Suppressor macrophage (primary cell): Measurements from ENCODE around the gene C2orf66.
A peak's percentile ranks its signal among the peaks of the same experiment; 100 is the strongest.

Experiments
- DNase-seq, 4 experiments: peaks; one replicate each; pipeline ENCODE4 v3.0.0-alpha.2; 2020 to 2022
- total RNA-seq, 17 experiments: gene quantifications; one replicate each; lab custom pipeline; 2026; ENCODE audit warnings: mixed read lengths in 6 of 17, inconsistent platforms in 3 of 17; lab: John Stamatoyannopoulos, UW

Gene C2orf66
- total RNA-seq, result 0 to 0.59 (median 0.05) reads per million in 17 experiments

GRCh38 chr2:196809260-196809659 lies at the start of gene C2orf66:
Gene C2orf66, minus strand, starts transcription at chr2:196809355. Its CDS starts 19 bp downstream, at chr2:196809336.
- DNase-seq, result no peak

- no peak for DNase-seq
These were observed 45.5 kb upstream of the C2orf66 start for GRCh38 chr2:196854629-196855028.

- DNase-seq, result no peak
These were observed 44.3 kb upstream of the C2orf66 start for GRCh38 chr2:196853301-196854087.

- no peak for DNase-seq
These were observed 41.9 kb upstream of the C2orf66 start for GRCh38 chr2:196851088-196851487.

- DNase-seq, result peak in 3 of 4 experiments; percentile 4 to 17 (median 7)
These were observed 40.7 kb upstream of the C2orf66 start for GRCh38 chr2:196849895-196850294.

- no peak for DNase-seq
These were observed 37.1 kb upstream of the C2orf66 start for GRCh38 chr2:196846295-196846694.

- no peak for DNase-seq
These were observed 36.2 kb upstream of the C2orf66 start for GRCh38 chr2:196845371-196845770.

- DNase-seq, result no peak
These were observed 31.0 kb upstream of the C2orf66 start for GRCh38 chr2:196840171-196840570.

GRCh38 chr2:196839574-196839973 lies 30.4 kb upstream of the C2orf66 start:
- peak in 2 of 4 experiments; percentile 4 to 32 for DNase-seq

- DNase-seq, result no peak
These were observed 27.3 kb upstream of the C2orf66 start for GRCh38 chr2:196836440-196836839.

GRCh38 chr2:196830701-196831100 lies 21.5 kb upstream of the C2orf66 start:
- DNase-seq, result no peak

- no peak for DNase-seq
These were observed 18.2 kb upstream of the C2orf66 start for GRCh38 chr2:196827356-196827755.

- peak in 3 of 4 experiments; percentile 12 to 68 (median 62) for DNase-seq
These were observed 14.8 kb upstream of the C2orf66 start for GRCh38 chr2:196823750-196824522.

- no peak for DNase-seq
These were observed 12.0 kb upstream of the C2orf66 start for GRCh38 chr2:196821195-196821594.

GRCh38 chr2:196808083-196808665 lies 981 bp downstream of the C2orf66 start:
- no peak for DNase-seq

- DNase-seq, result no peak
These were observed 4.8 kb downstream of the C2orf66 start for GRCh38 chr2:196804381-196804780.

- no peak for DNase-seq
These were observed 6.8 kb downstream of the C2orf66 start for GRCh38 chr2:196802401-196802800.

- DNase-seq, result no peak
These were observed 7.4 kb downstream of the C2orf66 start for GRCh38 chr2:196801674-196802261.

- peak; percentile 15 to 37 (median 30) for DNase-seq
These were observed 10.2 kb downstream of the C2orf66 start for GRCh38 chr2:196798980-196799379.

GRCh38 chr2:196792865-196793264 lies 16.3 kb downstream of the C2orf66 start:
- DNase-seq, result no peak

- peak in 3 of 4 experiments; percentile 6 to 9 (median 8) for DNase-seq
These were observed 25.6 kb downstream of the C2orf66 start for GRCh38 chr2:196783431-196784094.

GRCh38 chr2:196767101-196767500 lies 42.1 kb downstream of the C2orf66 start:
- DNase-seq, result no peak
